Measurements from ENCODE around the gene PLEKHB2.

GRCh38 chr2:131156452-131157149 is 51.5 kb downstream of the PLEKHB2 start:
- TF ChIP-seq CTCF (IDR thresholded peaks at IDR 0.05) (no peak), EZH2 (IDR thresholded peaks at IDR 0.05; ENCODE audit: borderline replicate concordance, insufficient read depth, low read depth, low read length, poor library complexity, severe bottlenecking) (no peak)

Measured in B cell (primary cell).